GM19025 (cell line): ENCODE data around the gene MRPL39.

Experiments used
- ATAC-seq: cut with Tn5 transposase; IDR thresholded peaks from one replicate; pipeline ENCODE4 v1.9.1; 2021; ENCODE audit warnings: mild to moderate bottlenecking, low read depth, moderate library complexity; ENCODE audit not compliant: unreplicated experiment

The MRPL39 gene

GRCh38 chr21:25569711-25570110 lies 37.6 kb downstream of the MRPL39 start:
- no peak for ATAC-seq

DNA sequence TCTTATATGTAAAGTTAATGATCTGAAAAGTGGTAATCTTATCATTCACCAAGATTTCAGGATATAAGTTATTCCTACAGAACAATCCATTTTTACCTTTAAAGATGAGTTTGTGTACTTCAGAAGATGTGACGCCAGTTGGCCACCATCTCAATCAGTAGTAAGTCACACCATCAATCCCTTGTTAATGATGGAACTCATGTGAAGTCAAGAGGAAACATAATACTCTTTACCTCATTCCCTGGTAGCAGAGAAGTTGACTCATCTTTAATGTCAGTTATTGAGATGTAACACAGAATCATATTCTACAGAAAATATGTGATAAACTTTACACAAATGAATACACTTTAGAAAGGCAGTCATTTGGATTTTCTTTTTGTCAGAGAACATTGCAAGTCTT lies 38.2 kb downstream of the MRPL39 start:
- no peak for ATAC-seq

GRCh38 chr21:25568246-25568645 lies 39.0 kb downstream of the MRPL39 start:
- no peak for ATAC-seq

GRCh38 chr21:25567472-25567871 lies 39.8 kb downstream of the MRPL39 start:
- ATAC-seq: no peak

DNA sequence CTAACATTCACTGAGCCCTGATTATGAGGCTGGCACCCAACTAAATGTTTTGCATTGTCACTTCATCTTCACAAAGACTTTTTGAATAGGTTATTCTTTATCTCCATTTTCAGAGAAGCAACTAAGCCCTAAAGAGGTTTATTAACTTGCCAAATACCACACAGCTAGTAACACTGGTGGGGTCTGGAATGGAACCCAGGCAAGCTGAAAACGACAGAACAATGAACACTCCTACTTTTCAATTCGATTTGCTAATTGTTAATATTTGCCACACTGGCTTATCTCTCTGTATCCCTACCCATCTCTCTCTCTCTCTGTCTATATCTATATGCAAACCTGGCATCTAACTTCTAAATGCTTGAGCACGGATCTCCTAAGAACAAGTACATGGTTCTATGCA lies 40.6 kb downstream of the MRPL39 start:
- no peak for ATAC-seq

DNA sequence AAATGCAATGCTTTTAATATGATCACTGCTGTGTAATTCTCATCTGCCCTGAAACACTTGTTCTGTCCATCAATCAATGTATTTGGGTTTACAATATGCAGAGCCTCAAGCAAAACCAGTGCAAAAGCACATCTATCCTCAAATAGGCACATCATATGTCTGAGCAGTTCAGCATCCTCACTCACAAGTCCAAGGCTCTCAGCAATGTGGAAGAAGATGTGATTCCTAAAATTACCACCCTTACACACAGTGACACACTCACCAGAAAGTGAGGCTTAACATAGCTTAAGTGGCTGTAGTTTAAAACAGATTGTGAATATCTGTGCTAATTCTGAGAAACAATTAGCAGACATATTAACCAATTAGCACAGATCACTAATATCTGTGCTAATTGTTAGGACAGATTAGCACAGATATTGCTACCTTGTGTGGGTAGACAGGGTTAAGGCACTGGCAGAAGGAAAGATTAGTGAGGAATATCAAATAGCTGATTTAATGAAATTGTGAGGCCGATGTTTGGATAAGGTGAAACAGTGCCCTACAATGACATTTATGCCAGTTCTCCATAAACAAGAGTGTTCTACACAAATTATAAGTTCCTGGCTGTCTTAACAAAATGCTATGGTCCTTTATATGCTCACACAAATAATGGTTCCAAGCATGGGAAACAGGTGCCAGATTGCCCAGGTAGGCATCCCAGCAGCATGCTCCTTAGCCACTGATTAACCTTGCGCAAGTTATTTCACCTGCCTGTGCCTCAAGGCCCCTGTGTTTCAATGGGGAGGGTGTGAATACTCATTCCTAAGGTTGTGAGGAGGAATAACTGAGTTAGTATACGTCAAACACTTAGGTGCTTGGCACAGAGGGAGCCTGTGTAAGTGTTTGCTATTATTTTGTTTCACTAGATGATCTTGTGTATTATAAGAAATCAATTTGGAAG lies 41.7 kb downstream of the MRPL39 start:
- no peak for ATAC-seq

- ATAC-seq: no peak
These were observed 42.8 kb downstream of the MRPL39 start for GRCh38 chr21:25564349-25564948.

GRCh38 chr21:25563361-25564116 lies 43.7 kb downstream of the MRPL39 start:
- no peak for ATAC-seq

DNA sequence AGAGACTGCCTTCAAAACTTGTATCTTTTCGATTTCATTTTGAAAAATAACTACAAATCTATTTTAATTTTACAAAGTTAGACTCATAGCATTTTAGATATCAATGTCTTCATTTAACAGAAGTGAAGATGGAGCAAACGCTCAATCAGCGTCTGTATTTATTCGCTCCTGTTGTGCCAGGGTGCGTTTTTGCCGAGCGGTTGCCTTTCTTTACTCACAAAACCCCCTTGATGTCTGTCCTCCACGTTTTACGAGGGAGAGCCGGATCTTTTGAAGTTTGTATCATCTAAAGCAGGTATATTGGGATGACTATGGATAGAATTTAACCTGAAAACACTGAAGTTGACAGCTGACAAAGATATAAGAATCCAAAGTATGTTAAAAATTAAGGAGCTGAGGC lies 44.6 kb downstream of the MRPL39 start:
- no peak for ATAC-seq

- ATAC-seq: peak; percentile 44
These were observed 45.3 kb downstream of the MRPL39 start for GRCh38 chr21:25561668-25562641.

DNA sequence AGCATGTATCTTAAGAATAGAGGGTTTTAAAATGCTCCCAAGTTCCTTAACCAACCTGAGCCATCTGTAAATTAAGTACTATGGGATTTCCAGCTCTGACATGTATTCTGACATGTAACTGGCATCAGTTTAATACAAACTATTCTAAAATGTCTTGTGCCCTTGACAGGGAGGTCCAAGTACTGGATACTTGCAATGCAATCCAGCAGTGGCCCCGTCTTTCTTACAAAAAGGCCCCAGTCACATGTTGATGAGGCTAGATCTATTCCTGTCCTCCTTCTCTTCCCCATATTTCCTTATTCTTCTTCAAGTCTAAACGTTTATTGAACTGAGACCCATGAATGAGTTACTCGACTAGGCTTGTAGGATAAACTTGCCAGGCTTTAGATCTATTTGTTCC lies 46.4 kb downstream of the MRPL39 start:
- ATAC-seq: no peak

- ATAC-seq: no peak
These were observed 47.0 kb downstream of the MRPL39 start for GRCh38 chr21:25560271-25560685.

GRCh38 chr21:25559746-25560145 lies 47.5 kb downstream of the MRPL39 start:
- no peak for ATAC-seq

DNA sequence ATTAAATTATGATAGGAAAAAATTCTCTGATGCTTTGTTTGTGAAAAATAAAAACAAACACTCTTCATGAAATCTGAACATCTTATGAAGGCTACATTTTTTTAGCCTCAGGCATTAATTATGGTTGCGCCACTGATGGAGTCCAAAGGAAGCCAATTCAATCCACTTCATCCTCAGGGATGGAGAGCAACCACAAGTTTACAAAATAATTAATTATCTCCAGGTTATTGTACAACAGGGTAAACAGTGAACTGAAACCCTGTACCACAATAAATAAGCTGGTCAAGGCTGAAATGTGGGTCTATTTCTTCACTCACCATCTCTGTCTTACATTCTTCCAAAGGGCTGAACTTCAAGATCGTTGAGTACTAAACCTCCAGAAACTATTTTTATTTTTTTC lies 49.2 kb downstream of the MRPL39 start:
- no peak for ATAC-seq

DNA sequence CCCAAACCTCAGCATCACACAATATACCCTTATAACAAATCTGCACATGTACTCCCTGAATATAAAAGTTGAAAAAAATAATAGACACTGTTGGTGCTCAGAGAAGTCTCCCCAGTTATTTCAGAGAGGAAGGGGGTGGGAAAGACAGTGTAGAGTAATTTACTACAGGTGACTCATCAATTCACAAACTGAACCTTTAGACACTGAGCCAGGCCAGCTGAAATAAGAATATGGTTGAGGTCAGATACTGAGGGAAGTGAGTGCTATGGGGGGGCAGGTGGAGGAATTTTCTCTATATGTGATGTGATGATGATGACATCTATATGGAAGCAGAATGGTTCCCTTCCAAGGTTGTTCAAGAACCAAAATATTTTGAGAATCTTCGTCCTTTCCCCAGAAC lies 50.1 kb downstream of the MRPL39 start:
- ATAC-seq: no peak

DNA sequence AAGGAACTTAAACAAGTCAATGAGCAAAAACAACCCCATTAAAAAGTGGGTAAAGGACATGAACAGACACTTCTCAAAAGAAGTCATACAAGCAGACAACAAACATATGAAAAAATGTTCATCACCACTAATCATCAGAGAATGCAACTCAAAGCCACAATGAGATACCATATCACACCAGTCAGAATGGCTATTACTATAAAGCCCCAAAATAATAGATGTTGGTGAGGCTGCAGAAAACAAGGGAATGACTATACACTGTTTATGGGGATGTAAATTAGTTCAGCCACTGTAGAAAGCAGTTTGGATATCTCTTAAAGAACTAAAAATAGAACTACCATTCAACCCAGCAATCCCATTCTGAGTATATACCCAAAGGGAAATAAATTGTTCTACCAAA lies 51.2 kb downstream of the MRPL39 start:
- ATAC-seq: no peak

GRCh38 chr21:25555492-25555891 lies 51.8 kb downstream of the MRPL39 start:
- ATAC-seq: no peak

GRCh38 chr21:25552856-25553255 lies 54.4 kb downstream of the MRPL39 start:
- no peak for ATAC-seq

- ATAC-seq: no peak
These were observed 55.7 kb downstream of the MRPL39 start for GRCh38 chr21:25551569-25551968.
